Type B pancreatic cell (in vitro differentiated cells): ENCODE measurements around the gene CEND1. TPM values are rescaled to one million over a fixed set of nuclear protein-coding genes. Genes with fewer than 3 reads are reported as not detected.
A peak's percentile ranks its signal among the peaks of the same experiment; 100 is the strongest.

Experiments used
- DNase-seq: peaks from one replicate; pipeline ENCODE4 v3.0.0; 2021; ENCODE audit warnings: mixed read lengths; ENCODE audit not compliant: unreplicated experiment; ENCODE audit errors: extremely low spot score
- H3K27ac Mint-ChIP-seq: 2 replicates; pipeline ENCODE4 v1.8.0; 2021; ENCODE audit warnings: mild to moderate bottlenecking, mixed read lengths
- H3K27me3 Mint-ChIP-seq: 2 replicates; pipeline ENCODE4 v1.8.0; 2021; ENCODE audit warnings: mixed read lengths
- H3K36me3 Mint-ChIP-seq: 2 replicates; pipeline ENCODE4 v1.8.0; 2021; ENCODE audit warnings: mixed read lengths
- H3K4me1 Mint-ChIP-seq: one replicate; pipeline ENCODE4 v1.8.0; 2021; ENCODE audit warnings: mixed read lengths; ENCODE audit not compliant: unreplicated experiment
- H3K4me3 Mint-ChIP-seq: 2 replicates; pipeline ENCODE4 v1.8.0; 2021; ENCODE audit warnings: mild to moderate bottlenecking, mixed read lengths
- H3K9me3 Mint-ChIP-seq: 2 replicates; pipeline ENCODE4 v1.8.0; 2021; ENCODE audit warnings: mixed read lengths
- long read RNA-seq: library from polyadenylated mRNA; unstranded; transcript quantifications from one replicate; pipeline ENCODE4 v2.0.0, GENCODE V29; 2020
- total RNA-seq: library from RNA; stranded (reverse); gene quantifications from 2 replicates; pipeline ENCODE4 v1.2.1, GENCODE V29; 2021; ENCODE audit warnings: low replicate concordance
- TF ChIP-seq, protein P1 (sequence below): fragments of 200-600 bp; sonication (generic); conservative IDR thresholded peaks from 2 replicates; pipeline ENCODE4 v1.5.0; 2021; ENCODE audit warnings: antibody characterized with exemption, mild to moderate bottlenecking

The CEND1 gene
- 0.17 and 0.89 TPM in 2 replicates for total RNA-seq
- long read RNA-seq: 0 reads

- Mint-ChIP-seq H3K27ac (no peak within 1 kb of the TSS), H3K36me3 (no peaks in the 10 kb centered on the region), H3K4me3 (no peak within 1 kb of the TSS), H3K27me3 (no peaks in the 10 kb centered on the region), H3K4me1 (no peaks in the 10 kb centered on the region), H3K9me3 (no peaks in the 10 kb centered on the region)
- TF ChIP-seq, protein P1, sequence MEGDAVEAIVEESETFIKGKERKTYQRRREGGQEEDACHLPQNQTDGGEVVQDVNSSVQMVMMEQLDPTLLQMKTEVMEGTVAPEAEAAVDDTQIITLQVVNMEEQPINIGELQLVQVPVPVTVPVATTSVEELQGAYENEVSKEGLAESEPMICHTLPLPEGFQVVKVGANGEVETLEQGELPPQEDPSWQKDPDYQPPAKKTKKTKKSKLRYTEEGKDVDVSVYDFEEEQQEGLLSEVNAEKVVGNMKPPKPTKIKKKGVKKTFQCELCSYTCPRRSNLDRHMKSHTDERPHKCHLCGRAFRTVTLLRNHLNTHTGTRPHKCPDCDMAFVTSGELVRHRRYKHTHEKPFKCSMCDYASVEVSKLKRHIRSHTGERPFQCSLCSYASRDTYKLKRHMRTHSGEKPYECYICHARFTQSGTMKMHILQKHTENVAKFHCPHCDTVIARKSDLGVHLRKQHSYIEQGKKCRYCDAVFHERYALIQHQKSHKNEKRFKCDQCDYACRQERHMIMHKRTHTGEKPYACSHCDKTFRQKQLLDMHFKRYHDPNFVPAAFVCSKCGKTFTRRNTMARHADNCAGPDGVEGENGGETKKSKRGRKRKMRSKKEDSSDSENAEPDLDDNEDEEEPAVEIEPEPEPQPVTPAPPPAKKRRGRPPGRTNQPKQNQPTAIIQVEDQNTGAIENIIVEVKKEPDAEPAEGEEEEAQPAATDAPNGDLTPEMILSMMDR: no peak
- DNase-seq: no peak
These were observed at the start of gene CEND1 for GRCh38 chr11:789943-790342. TSS of gene CEND1 (minus strand) at chr11:790090. CDS start at chr11:788576, 1,514 bp downstream.

- TF ChIP-seq, protein P1: no peak
- no peak overlapping the region for H3K4me3 Mint-ChIP-seq
- H3K9me3 Mint-ChIP-seq: no peaks in the 10 kb centered on the region
- no peaks in the 10 kb centered on the region for H3K27me3 Mint-ChIP-seq
- peak overlapping the region; percentile 75 for H3K27ac Mint-ChIP-seq
- H3K4me1 Mint-ChIP-seq: peaks cover 12% of the 10 kb centered on the region
- no peaks in the 10 kb centered on the region for H3K36me3 Mint-ChIP-seq
- no peak for DNase-seq
These were observed 49.4 kb upstream of the CEND1 start for GRCh38 chr11:839280-839623.

GRCh38 chr11:838441-839279 lies 48.8 kb upstream of the CEND1 start:
- Mint-ChIP-seq H3K9me3 (no peaks in the 10 kb centered on the region), H3K27me3 (no peaks in the 10 kb centered on the region), H3K36me3 (no peaks in the 10 kb centered on the region), H3K4me3 (no peak overlapping the region), H3K27ac (no peak overlapping the region), H3K4me1 (peaks cover 12% of the 10 kb centered on the region)
- TF ChIP-seq, protein P1: peak; percentile 55
- no peak for DNase-seq

- no peak for DNase-seq
- peaks cover 12% of the 10 kb centered on the region for H3K4me1 Mint-ChIP-seq
- H3K36me3 Mint-ChIP-seq: no peaks in the 10 kb centered on the region
- no peaks in the 10 kb centered on the region for H3K9me3 Mint-ChIP-seq
- H3K27ac Mint-ChIP-seq: no peak overlapping the region
- H3K4me3 Mint-ChIP-seq: no peak overlapping the region
- H3K27me3 Mint-ChIP-seq: no peaks in the 10 kb centered on the region
- TF ChIP-seq, protein P1: no peak
These were observed 48.1 kb upstream of the CEND1 start for GRCh38 chr11:837990-838307.

DNA sequence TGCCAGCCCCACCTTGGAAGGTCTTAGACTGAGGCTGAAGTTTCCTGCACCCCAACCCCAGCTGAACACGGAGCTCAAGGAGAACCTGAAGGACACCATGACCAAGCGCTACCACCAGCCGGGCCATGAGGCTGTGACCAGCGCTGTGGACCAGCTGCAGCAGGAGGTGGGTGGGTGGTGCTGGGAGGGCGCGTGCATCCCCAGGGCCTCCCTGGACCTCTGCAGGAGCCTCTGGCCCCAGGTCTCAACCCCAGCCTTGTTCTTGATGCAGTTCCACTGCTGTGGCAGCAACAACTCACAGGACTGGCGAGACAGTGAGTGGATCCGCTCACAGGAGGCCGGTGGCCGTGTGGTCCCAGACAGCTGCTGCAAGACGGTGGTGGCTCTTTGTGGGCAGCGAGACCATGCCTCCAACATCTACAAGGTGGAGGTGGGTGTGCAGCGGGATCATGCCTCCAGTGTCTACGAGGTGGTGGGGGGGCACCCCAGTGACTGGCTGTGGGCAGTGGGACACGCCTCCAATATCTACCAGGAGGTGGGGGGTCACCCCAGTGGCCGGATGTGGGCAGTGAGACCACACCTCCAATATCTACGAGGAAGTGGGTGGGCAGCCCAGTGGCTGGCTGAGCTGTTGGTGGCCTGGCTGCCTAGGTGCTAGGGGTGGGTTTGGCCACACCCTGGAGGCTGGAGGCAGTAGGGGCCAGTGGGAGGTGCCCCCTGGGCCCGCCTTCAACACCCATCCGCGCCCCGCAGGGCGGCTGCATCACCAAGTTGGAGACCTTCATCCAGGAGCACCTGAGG lies 47.5 kb upstream of the CEND1 start:
- peaks cover 12% of the 10 kb centered on the region for H3K4me1 Mint-ChIP-seq
- H3K27me3 Mint-ChIP-seq: peaks cover under 1% of the 10 kb centered on the region
- no peak overlapping the region for H3K27ac Mint-ChIP-seq
- no peaks in the 10 kb centered on the region for H3K9me3 Mint-ChIP-seq
- TF ChIP-seq, protein P1: no peak
- DNase-seq: no peak
- H3K4me3 Mint-ChIP-seq: no peak overlapping the region
- no peaks in the 10 kb centered on the region for H3K36me3 Mint-ChIP-seq
